ENCODE data around the gene VSTM2B.

DNA sequence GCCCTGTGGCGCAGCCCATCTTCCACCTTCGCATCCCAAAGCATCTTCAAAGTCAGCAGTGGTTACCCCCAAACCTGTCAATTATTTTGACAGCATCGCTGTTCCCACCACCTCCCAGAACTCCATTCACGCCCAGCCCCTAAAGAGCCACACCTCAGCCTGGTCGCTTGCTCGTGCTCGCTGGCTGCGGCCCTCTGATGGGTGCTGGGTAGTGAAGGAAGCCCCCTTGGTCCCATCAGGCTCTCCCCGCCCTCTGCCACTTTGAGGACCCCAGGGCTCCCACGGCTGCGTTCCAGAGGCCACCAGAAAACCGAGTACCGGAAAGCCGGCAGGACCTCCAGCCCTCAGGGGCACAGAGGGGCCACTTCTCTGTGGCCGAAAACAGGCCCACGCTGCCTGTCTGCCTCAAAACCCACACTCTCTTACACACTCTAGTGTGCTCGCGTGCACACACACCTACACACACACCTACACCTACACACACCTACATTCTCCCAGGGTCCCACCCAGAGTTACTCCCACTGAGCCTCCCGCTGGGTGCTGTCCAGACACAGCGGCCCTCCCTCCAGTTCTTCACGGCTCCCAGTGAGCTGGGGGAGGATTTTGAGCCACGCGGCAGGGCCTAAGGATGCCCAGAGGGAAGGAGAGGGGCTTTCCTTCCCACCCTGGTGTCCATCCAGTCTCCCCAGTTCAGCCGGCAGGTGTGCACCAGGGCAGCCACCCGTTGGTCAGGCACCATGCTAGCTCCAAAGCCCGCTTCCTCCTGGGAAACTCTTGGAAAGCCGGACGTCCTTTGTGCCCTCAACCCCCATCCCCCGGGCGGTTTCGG lies 1.9 kb downstream of the VSTM2B start:
- TF ChIP-seq, protein P1, sequence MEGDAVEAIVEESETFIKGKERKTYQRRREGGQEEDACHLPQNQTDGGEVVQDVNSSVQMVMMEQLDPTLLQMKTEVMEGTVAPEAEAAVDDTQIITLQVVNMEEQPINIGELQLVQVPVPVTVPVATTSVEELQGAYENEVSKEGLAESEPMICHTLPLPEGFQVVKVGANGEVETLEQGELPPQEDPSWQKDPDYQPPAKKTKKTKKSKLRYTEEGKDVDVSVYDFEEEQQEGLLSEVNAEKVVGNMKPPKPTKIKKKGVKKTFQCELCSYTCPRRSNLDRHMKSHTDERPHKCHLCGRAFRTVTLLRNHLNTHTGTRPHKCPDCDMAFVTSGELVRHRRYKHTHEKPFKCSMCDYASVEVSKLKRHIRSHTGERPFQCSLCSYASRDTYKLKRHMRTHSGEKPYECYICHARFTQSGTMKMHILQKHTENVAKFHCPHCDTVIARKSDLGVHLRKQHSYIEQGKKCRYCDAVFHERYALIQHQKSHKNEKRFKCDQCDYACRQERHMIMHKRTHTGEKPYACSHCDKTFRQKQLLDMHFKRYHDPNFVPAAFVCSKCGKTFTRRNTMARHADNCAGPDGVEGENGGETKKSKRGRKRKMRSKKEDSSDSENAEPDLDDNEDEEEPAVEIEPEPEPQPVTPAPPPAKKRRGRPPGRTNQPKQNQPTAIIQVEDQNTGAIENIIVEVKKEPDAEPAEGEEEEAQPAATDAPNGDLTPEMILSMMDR (conservative IDR thresholded peaks at IDR 0.05), result no peak
- TF ChIP-seq ZFX (IDR thresholded peaks at IDR 0.05), result no peak

Measured in C4-2B (cell line).